Peyer's patch (tissue), 4 donors: ENCODE measurements around the gene KCNA10. TPM values are rescaled to one million over a fixed set of nuclear protein-coding genes. Genes with fewer than 3 reads are reported as not detected.
A peak's percentile ranks its signal among the peaks of the same experiment; 100 is the strongest.
"Not testable (repeated sequence)": the region's sequence is repeated elsewhere in the genome, so short reads cannot be mapped to it uniquely, and the experiment has no call there.

Source experiments
- DNase-seq, 3 donors: peaks; one replicate each; pipeline ENCODE4 v3.0.0-alpha.2; 2017 to 2019
- H3K27ac ChIP-seq, 4 donors: fragments of 200-600 bp; sonication (generic); one replicate each; pipeline ENCODE4 v1.5.1; 2016 to 2019
- H3K27me3 ChIP-seq, 2 donors: fragments of 200-600 bp; sonication (generic); one replicate each; pipeline ENCODE4 v1.5.1; 2019
- H3K36me3 ChIP-seq, 3 donors: fragments of 200-600 bp; sonication (generic); one replicate each; pipeline ENCODE4 v1.5.1; 2016 to 2019
- H3K4me1 ChIP-seq, 4 donors: fragments of 200-600 bp; sonication (generic); one replicate each; pipeline ENCODE4 v1.5.1; 2016 to 2019
- H3K4me3 ChIP-seq, 4 donors: fragments of 200-600 bp; sonication (generic); 1 replicate in 3 of 4; 2 replicates in 1 of 4; pipeline ENCODE4 v1.5.1; 2016 to 2019; ENCODE audit warnings: mild to moderate bottlenecking in 1 of 4
- H3K9me3 ChIP-seq, 4 donors: fragments of 200-600 bp; sonication (generic); one replicate each; pipeline ENCODE4 v1.5.1; 2016 to 2019; ENCODE audit warnings: mild to moderate bottlenecking in 1 of 4
- POLR2A ChIP-seq, 2 donors: fragments of 450-650 bp; IDR thresholded peaks; one replicate each; pipeline ENCODE4 v1.5.1; 2017; ENCODE audit warnings: antibody characterized with exemption in 2 of 2, mild to moderate bottlenecking in 2 of 2, moderate library complexity in 2 of 2
- total RNA-seq, 4 donors: library from RNA; depleted of rRNA; stranded (reverse); fragments of >200 nt; gene quantifications; one replicate each; pipeline ENCODE4 v1.1.0, GENCODE V29; 2016
- TF ChIP-seq, protein P1 (sequence below), 6 experiments: fragments of 450-650 bp in 4 of 6; fragments of 200-600 bp in 2 of 6; sonication (generic) in 1 of 6; IDR thresholded peaks; one replicate each; pipeline ENCODE4 v1.5.1; 2017 to 2019; ENCODE audit warnings: antibody characterized with exemption in 6 of 6, mild to moderate bottlenecking in 3 of 6, moderate library complexity in 1 of 6

Gene KCNA10
- total RNA-seq, 4 donors from 2014 or later = not detected

DNA sequence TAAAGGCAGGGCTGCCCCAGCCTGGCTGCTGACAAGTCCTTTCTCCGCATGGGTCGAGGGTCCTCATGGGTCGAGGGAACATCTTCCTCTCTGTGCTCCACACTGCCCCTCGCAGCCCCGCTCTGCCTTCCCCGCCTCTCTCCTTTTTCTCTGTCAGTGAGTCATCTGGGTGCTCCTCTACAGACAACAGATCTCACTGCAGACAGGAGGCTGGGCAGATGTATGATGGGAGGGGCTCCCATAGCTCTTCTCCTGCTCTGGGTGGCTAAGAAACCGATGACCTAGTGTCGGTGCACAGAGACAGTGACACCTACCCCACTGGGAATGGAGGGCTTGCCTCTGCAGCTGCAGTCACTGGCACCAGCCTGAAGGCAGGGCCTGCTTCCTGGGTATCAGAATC, 5.5 kb downstream of the KCNA10 start:
- no peaks in the 10 kb centered on the region for H3K4me1 ChIP-seq
- H3K36me3 ChIP-seq = no peaks in the 10 kb centered on the region
- TF ChIP-seq POLR2A (IDR thresholded peaks at IDR 0.05) = no peak
- TF ChIP-seq, protein P1, sequence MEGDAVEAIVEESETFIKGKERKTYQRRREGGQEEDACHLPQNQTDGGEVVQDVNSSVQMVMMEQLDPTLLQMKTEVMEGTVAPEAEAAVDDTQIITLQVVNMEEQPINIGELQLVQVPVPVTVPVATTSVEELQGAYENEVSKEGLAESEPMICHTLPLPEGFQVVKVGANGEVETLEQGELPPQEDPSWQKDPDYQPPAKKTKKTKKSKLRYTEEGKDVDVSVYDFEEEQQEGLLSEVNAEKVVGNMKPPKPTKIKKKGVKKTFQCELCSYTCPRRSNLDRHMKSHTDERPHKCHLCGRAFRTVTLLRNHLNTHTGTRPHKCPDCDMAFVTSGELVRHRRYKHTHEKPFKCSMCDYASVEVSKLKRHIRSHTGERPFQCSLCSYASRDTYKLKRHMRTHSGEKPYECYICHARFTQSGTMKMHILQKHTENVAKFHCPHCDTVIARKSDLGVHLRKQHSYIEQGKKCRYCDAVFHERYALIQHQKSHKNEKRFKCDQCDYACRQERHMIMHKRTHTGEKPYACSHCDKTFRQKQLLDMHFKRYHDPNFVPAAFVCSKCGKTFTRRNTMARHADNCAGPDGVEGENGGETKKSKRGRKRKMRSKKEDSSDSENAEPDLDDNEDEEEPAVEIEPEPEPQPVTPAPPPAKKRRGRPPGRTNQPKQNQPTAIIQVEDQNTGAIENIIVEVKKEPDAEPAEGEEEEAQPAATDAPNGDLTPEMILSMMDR (IDR thresholded peaks at IDR 0.05) = no peak
- H3K27ac ChIP-seq = no peak overlapping the region
- no peaks in the 10 kb centered on the region for H3K27me3 ChIP-seq
- no peak for DNase-seq
- no peak overlapping the region for H3K4me3 ChIP-seq
- no peaks in the 10 kb centered on the region for H3K9me3 ChIP-seq

DNA sequence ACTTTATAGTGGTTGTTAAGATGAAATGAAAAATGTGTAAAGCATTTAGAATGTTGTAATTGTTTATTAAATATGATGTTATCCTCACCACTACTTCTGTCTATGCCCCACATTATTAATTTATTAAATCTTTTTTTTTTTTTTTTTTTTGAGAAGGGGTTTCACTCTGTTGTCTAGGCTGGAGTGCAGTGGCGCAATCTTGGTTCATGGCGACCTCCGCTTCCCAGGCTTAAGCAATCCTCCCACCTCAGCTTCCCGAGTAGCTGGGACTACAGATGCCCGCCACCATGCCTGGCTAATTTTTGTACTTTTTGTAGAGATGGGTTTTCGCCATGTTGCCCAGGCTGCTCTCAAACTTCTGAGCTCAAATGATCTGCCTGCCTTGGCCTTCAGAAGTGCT, 7.5 kb downstream of the KCNA10 start:
- Histone ChIP-seq H3K27ac (no peak overlapping the region), H3K9me3 (no peaks in the 10 kb centered on the region)
- TF ChIP-seq POLR2A (IDR thresholded peaks at IDR 0.05) = no peak
- TF ChIP-seq, protein P1 (IDR thresholded peaks at IDR 0.05) = no peak

DNA sequence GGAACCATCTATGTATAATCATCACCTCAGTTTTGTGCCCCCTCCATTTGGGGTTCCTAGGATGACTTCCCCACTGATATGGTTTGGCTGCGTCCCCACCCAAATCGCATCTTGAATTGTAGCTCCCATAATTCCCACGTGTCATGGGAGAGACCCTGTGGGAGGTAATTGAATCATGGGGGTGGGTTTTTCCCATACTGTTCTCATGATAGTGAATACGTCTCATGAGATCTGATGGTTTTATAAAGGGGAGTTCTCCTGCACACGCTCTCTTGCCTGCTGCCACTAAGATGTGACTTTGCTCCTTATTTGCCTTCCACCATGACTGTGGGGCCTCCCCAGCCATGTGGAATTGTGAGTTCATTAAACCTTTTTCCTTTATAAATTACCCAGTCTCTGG, 8.1 kb downstream of the KCNA10 start:
- not testable (repeated sequence) for H3K27me3 ChIP-seq, H3K4me3 ChIP-seq, H3K27ac ChIP-seq, DNase-seq, H3K36me3 ChIP-seq, H3K4me1 ChIP-seq, H3K9me3 ChIP-seq

More for the DNA sequence above, 7.5 kb downstream of the KCNA10 start:
- DNase-seq = no peak
- no peaks in the 10 kb centered on the region for H3K4me1 ChIP-seq
- H3K36me3 ChIP-seq = no peaks in the 10 kb centered on the region
- H3K4me3 ChIP-seq = no peak overlapping the region
- no peaks in the 10 kb centered on the region for H3K27me3 ChIP-seq

DNA sequence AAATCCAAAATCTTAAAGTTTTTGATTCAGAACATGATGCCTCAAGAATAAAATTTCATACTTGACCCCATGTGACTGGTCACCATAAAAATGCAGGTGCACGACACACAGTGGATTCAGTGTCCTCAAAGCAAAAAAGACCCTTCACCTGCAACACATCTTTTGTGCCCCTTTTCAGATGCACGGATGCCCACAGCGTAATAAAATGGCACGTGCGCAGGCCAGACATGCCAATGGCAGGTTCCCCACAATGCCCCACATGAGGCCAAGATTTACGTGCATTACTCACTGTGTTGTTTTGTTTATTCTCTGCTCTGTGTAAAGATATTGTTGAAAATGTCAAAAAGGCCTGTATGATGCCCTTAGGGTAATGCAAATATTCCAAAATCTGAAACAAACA, 9.3 kb downstream of the KCNA10 start:
- no peaks in the 10 kb centered on the region for H3K4me1 ChIP-seq
- H3K36me3 ChIP-seq = no peaks in the 10 kb centered on the region
- H3K27ac ChIP-seq = no peak overlapping the region
- H3K27me3 ChIP-seq = no peaks in the 10 kb centered on the region
- H3K4me3 ChIP-seq = no peak overlapping the region
- DNase-seq = no peak
- H3K9me3 ChIP-seq = no peaks in the 10 kb centered on the region
- no peak for TF ChIP-seq POLR2A (IDR thresholded peaks at IDR 0.05)
- TF ChIP-seq, protein P1 (IDR thresholded peaks at IDR 0.05) = no peak

DNA sequence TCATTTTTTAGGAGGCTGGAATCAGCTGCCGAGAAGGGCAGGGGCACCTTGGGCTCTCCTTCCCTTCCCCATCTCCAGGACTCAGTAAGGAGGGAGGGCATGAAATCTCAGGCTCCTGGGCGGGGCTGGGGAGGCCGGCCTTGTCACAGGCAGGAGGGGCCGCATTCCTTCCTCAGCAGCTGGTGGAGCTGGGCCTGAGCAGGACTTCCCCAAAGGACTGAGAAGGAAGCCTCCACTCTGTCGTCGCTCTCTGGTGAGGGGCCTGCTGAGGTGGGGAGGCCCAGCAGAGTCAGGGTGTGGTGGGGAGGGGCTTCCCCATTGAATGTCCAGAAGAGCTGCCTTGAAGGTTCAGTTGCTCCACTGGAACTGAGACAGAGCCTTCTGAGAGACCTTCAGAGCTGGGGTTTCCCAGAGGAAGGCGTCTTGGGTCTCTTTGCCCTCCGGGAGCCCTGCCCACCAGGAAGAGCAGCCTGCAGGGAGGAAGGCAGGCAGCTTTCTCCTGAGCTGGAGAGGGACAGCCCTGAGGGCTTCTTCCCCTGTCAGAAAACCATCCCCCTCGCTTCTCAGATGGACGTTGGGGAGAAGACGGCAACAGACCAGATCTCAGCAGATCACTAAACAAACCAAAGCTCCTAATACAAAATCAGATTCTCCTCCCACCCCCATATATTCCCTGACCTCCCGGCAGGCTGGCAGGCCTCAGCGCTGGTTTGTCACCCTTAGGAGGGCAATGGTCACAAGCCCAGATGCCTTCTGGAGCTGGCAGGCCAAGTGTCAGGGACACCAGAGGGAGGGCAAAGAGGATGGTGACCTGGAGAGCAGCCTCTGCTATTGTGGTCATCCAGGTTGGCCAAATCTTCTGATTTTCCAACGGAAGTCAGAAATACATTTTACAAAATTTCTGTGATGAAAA, 10.7 kb downstream of the KCNA10 start:
- no peak overlapping the region for H3K27ac ChIP-seq
- H3K4me3 ChIP-seq = no peak overlapping the region
- TF ChIP-seq, protein P1 (IDR thresholded peaks at IDR 0.05) = no peak
- no peak for TF ChIP-seq POLR2A (IDR thresholded peaks at IDR 0.05)
- H3K27me3 ChIP-seq = no peaks in the 10 kb centered on the region
- H3K9me3 ChIP-seq = no peaks in the 10 kb centered on the region
- H3K4me1 ChIP-seq = no peaks in the 10 kb centered on the region
- no peaks in the 10 kb centered on the region for H3K36me3 ChIP-seq
- peak in 1 of 3 donors; percentile 53 for DNase-seq

DNA sequence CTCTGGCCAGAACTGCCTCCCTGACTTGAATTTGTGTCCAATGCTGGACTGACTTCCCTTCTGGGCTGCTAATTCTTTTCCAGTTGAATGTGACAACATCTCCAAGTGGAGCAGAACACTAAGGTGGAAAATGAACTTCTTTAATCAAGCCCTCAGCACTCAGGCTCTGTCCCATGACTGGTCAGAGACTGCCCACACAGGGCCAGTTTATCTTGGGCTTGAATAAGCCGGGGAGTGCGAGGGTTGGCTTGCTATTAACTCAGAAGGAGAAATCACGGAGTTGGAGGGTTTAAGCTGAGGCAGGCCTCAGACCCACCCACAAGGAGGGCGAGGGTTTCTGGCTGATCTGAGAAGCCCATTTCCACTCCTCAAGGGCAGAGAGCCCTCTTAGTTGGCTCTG, 12.4 kb downstream of the KCNA10 start:
- TF ChIP-seq, protein P1 (IDR thresholded peaks at IDR 0.05) = no peak
- no peak for TF ChIP-seq POLR2A (IDR thresholded peaks at IDR 0.05)
- no peak overlapping the region for H3K4me3 ChIP-seq
- H3K4me1 ChIP-seq = no peaks in the 10 kb centered on the region
- no peak for DNase-seq
- no peak overlapping the region for H3K27ac ChIP-seq
- no peaks in the 10 kb centered on the region for H3K9me3 ChIP-seq
- H3K36me3 ChIP-seq = no peaks in the 10 kb centered on the region
- H3K27me3 ChIP-seq = no peaks in the 10 kb centered on the region
